Neural progenitor cell (in vitro differentiated cells): Measurements from ENCODE around the gene RAB8B. TPM values are rescaled to one million over a fixed set of nuclear protein-coding genes. Genes with fewer than 3 reads are reported as not detected.
"Not testable (repeated sequence)": the region's sequence is repeated elsewhere in the genome, so short reads cannot be mapped to it uniquely, and the experiment has no call there.

Source experiments
- DNase-seq: peaks from one replicate; pipeline ENCODE4 v3.0.0-alpha.2; 2016; ENCODE audit warnings: low spot score
- H2AFZ ChIP-seq: fragments of 200-600 bp; sonication (generic); replicated peaks from 2 replicates; pipeline ENCODE4 v1.6.1; 2016; ENCODE audit warnings: antibody characterized with exemption
- H3F3A ChIP-seq: fragments of 200-600 bp; sonication (generic); 2 replicates; pipeline ENCODE4 v1.6.1; 2016; ENCODE audit warnings: antibody characterized with exemption, low read depth
- H3K27ac ChIP-seq: fragments of 200-600 bp; sonication (generic); 2 replicates; pipeline ENCODE4 v1.5.1; 2016; ENCODE audit warnings: mild to moderate bottlenecking
- H3K27me3 ChIP-seq: fragments of 200-600 bp; sonication (generic); 2 replicates; pipeline ENCODE4 v1.6.1; 2016; ENCODE audit warnings: mild to moderate bottlenecking, moderate library complexity
- H3K36me3 ChIP-seq: fragments of 200-600 bp; sonication (generic); 2 replicates; pipeline ENCODE4 v1.5.1; 2016
- H3K4me1 ChIP-seq: fragments of 200-600 bp; sonication (generic); 2 replicates; pipeline ENCODE4 v1.6.1; 2016; ENCODE audit warnings: mixed run types
- H3K4me2 ChIP-seq: fragments of 200-600 bp; sonication (generic); 2 replicates; pipeline ENCODE4 v1.6.1; 2016
- H3K4me3 ChIP-seq: fragments of 200-600 bp; sonication (generic); 2 replicates; pipeline ENCODE4 v1.5.1; 2016
- H3K79me2 ChIP-seq: fragments of 200-600 bp; sonication (generic); 2 replicates; pipeline ENCODE4 v1.6.1; 2016; ENCODE audit warnings: low read depth
- H3K9ac ChIP-seq: fragments of 200-600 bp; sonication (generic); 2 replicates; pipeline ENCODE4 v1.6.1; 2016
- H3K9me3 ChIP-seq: fragments of 200-600 bp; sonication (generic); 2 replicates; pipeline ENCODE4 v1.5.1; 2016; ENCODE audit warnings: low read depth
- H4K20me1 ChIP-seq: fragments of 200-600 bp; sonication (generic); 2 replicates; pipeline ENCODE4 v1.6.1; 2016; ENCODE audit warnings: low read depth
- H3K27ac Mint-ChIP-seq: 3 replicates; pipeline ENCODE4 v1.8.0; 2021; ENCODE audit warnings: mixed read lengths
- H3K27me3 Mint-ChIP-seq: 2 replicates; pipeline ENCODE4 v1.8.0; 2022; ENCODE audit warnings: low read depth, mild to moderate bottlenecking, inconsistent platforms, moderate library complexity, mixed read lengths; ENCODE audit not compliant: insufficient read depth
- H3K36me3 Mint-ChIP-seq: 3 replicates; pipeline ENCODE4 v1.8.0; 2021; ENCODE audit warnings: mixed read lengths
- H3K4me1 Mint-ChIP-seq: 3 replicates; pipeline ENCODE4 v1.8.0; 2021; ENCODE audit warnings: mixed read lengths
- H3K4me3 Mint-ChIP-seq: 3 replicates; pipeline ENCODE4 v1.8.0; 2021; ENCODE audit warnings: mild to moderate bottlenecking, moderate library complexity, mixed read lengths
- H3K9me3 Mint-ChIP-seq: 3 replicates; pipeline ENCODE4 v1.8.0; 2020; ENCODE audit warnings: mixed read lengths
- CTCF ChIP-seq: fragments of 200-600 bp; sonication (generic); IDR thresholded peaks from 2 replicates; pipeline ENCODE4 v1.5.1; 2017; ENCODE audit warnings: antibody characterized with exemption, mild to moderate bottlenecking
- EZH2 ChIP-seq: fragments of 200-600 bp; sonication (generic); IDR thresholded peaks from 2 replicates; pipeline ENCODE4 v1.6.1; 2017; ENCODE audit warnings: antibody characterized with exemption, mild to moderate bottlenecking, moderate library complexity
- EZH2phosphoT487 ChIP-seq: fragments of 200-600 bp; sonication (generic); IDR thresholded peaks from 2 replicates; pipeline ENCODE4 v1.6.1; 2017; ENCODE audit warnings: antibody characterized with exemption
- total RNA-seq: library from RNA; depleted of rRNA; stranded (reverse); fragments of >200 nt; gene quantifications from 2 replicates; pipeline ENCODE4 v1.2.3, GENCODE V29; 2015; ENCODE audit warnings: low replicate concordance

Gene RAB8B
- total RNA-seq, 1 donor from 2014 or later = 107 TPM

GRCh38 chr15:63236272-63236671 lies 46.9 kb downstream of the RAB8B start:
- peaks cover 13% of the 10 kb centered on the region for H3F3A ChIP-seq
- no peaks in the 10 kb centered on the region for H3K36me3 ChIP-seq
- no peaks in the 10 kb centered on the region for H3K9me3 ChIP-seq
- H3K4me3 ChIP-seq = no peak overlapping the region
- H3K9ac ChIP-seq = no peak overlapping the region
- H3K27me3 ChIP-seq = no peaks in the 10 kb centered on the region
- H3K79me2 ChIP-seq = peaks cover 78% of the 10 kb centered on the region
- TF ChIP-seq EZH2 (no peak), CTCF (no peak), EZH2phosphoT487 (no peak)
- Mint-ChIP-seq H3K36me3 (peaks cover 19% of the 10 kb centered on the region), H3K4me1 (peaks cover 27% of the 10 kb centered on the region), H3K4me3 (no peak overlapping the region), H3K9me3 (peaks cover 14% of the 10 kb centered on the region), H3K27ac (no peak overlapping the region), H3K27me3 (no peaks in the 10 kb centered on the region)
- no peak overlapping the region for H2AFZ ChIP-seq
- no peak overlapping the region for H3K4me2 ChIP-seq
- no peak overlapping the region for H3K27ac ChIP-seq
- H3K4me1 ChIP-seq = peaks cover 9% of the 10 kb centered on the region
- peaks cover 16% of the 10 kb centered on the region for H4K20me1 ChIP-seq
- no peak for DNase-seq

DNA sequence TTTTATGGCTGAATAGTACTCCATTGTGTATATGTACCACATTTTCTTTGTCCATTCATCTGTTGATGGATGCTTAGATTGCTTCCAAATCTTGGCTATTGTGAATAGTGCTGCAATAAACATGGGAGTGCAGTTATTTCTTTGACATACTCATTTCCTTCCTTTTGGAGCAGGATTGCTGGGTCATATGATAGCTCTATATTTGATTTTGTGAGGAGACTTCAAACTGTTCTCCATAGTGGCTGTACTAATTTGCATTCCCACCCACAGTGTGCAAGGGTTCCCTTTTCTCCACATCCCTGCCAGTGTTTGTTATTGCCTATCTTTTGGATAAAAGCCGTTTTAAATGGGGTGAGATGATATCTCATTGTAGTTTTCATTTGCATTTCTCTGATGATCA lies 47.7 kb downstream of the RAB8B start:
- Histone ChIP-seq H4K20me1 (peaks cover 11% of the 10 kb centered on the region), H3K79me2 (peaks cover 78% of the 10 kb centered on the region)
- H3K27ac ChIP-seq, H3K4me1 ChIP-seq, H3K4me3 Mint-ChIP-seq, H3K27me3 ChIP-seq, H3K4me2 ChIP-seq, H3F3A ChIP-seq, H3K9me3 ChIP-seq, H3K27ac Mint-ChIP-seq, H3K4me3 ChIP-seq, H3K36me3 ChIP-seq, H3K27me3 Mint-ChIP-seq, DNase-seq, H2AFZ ChIP-seq, H3K9ac ChIP-seq: not testable (repeated sequence)
- peaks cover 20% of the 10 kb centered on the region for H3K9me3 Mint-ChIP-seq
- peaks cover 21% of the 10 kb centered on the region for H3K4me1 Mint-ChIP-seq
- peaks cover 24% of the 10 kb centered on the region for H3K36me3 Mint-ChIP-seq

- Mint-ChIP-seq H3K9me3 (peaks cover 28% of the 10 kb centered on the region), H3K4me1 (peaks cover 21% of the 10 kb centered on the region), H3K27ac (no peak overlapping the region), H3K4me3 (no peak overlapping the region), H3K36me3 (peaks cover 31% of the 10 kb centered on the region), H3K27me3 (no peaks in the 10 kb centered on the region)
- Histone ChIP-seq H3K79me2 (peaks cover 71% of the 10 kb centered on the region), H3K27me3 (no peaks in the 10 kb centered on the region), H3F3A (peaks cover 7% of the 10 kb centered on the region), H3K9ac (no peak overlapping the region), H4K20me1 (peaks cover 8% of the 10 kb centered on the region), H2AFZ (no peak overlapping the region), H3K4me3 (no peak overlapping the region), H3K4me1 (no peaks in the 10 kb centered on the region), H3K4me2 (no peak overlapping the region), H3K9me3 (peaks cover under 1% of the 10 kb centered on the region), H3K36me3 (no peaks in the 10 kb centered on the region), H3K27ac (no peak overlapping the region)
- no peak for DNase-seq
- TF ChIP-seq EZH2 (no peak), CTCF (no peak), EZH2phosphoT487 (no peak)
Observed at GRCh38 chr15:63238171-63238570, 48.8 kb downstream of the RAB8B start.

- Mint-ChIP-seq H3K27ac (peak overlapping the region; percentile 35), H3K27me3 (no peaks in the 10 kb centered on the region), H3K9me3 (peaks cover 35% of the 10 kb centered on the region), H3K4me1 (peaks cover 15% of the 10 kb centered on the region), H3K36me3 (peaks cover 36% of the 10 kb centered on the region), H3K4me3 (peak overlapping the region; percentile 25)
- H3K9me3 ChIP-seq = peaks cover 5% of the 10 kb centered on the region
- H3F3A ChIP-seq = peaks cover 5% of the 10 kb centered on the region
- no peak overlapping the region for H3K4me2 ChIP-seq
- no peaks in the 10 kb centered on the region for H3K27me3 ChIP-seq
- H3K9ac ChIP-seq = no peak overlapping the region
- DNase-seq = no peak
- H3K4me3 ChIP-seq = no peak overlapping the region
- H3K27ac ChIP-seq = no peak overlapping the region
- peaks cover 65% of the 10 kb centered on the region for H3K79me2 ChIP-seq
- peaks cover 3% of the 10 kb centered on the region for H4K20me1 ChIP-seq
- H2AFZ ChIP-seq = no peak overlapping the region
- no peaks in the 10 kb centered on the region for H3K36me3 ChIP-seq
- TF ChIP-seq CTCF = no peak
- no peak for TF ChIP-seq EZH2phosphoT487
- TF ChIP-seq EZH2 = no peak
- H3K4me1 ChIP-seq = no peaks in the 10 kb centered on the region
Observed at GRCh38 chr15:63238796-63239195, 49.4 kb downstream of the RAB8B start.
